Cerebellar nuclear complex (tissue), 1 donor: Measurements from ENCODE around the gene RNF123.

Experiments used
- DNase-seq, 2 experiments: peaks; one replicate each; lab custom pipeline; 2025; lab: John Stamatoyannopoulos, UW

Gene RNF123

DNA sequence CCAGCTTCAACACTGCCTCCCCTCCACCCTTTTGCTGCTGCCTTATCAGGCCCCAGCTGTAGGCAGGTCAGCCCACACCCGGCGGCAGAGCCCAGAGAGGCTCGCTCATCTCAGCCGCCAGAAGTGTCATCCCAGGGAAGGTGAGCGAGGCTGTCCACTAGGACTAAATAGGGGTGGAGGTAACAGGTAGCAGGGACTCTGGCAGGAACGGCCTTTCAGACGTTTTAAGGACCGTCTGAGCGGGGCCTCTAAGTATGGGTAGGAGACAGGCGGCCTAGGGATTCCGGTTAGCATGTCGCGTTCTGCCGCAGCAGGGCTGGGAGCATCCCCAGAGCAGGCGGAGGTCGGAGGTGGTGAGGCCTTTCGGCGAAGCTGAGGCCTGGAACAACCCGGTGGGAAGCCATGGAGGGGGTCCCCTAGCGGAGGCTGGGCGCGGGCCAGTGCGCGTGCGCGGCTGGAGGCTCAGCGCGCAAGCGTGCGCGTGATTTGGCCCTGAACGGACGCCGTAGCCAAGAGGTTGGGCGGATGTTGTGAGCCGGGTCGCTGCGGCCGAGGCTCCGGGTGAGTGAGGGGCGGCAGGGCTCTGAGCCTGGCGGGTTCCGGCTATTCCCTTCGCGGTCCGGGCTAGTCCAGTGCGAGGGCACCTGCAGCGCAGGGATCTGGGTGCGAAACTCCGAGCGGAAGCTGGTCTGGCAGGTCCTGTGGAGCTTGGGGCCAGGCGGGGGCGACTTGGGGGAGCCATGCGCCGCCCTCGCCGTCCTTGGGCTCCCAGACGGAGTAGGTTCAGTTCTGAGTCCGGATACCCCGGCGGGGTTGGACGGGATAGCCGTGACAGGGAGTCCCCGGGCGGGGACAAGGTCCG, at the start of gene RNF123, which contains the start of gene MST1:
Gene RNF123 (plus strand): TSS at position 512 of the 862 bp plus-strand sequence. CDS start 1,609 bp downstream, outside the sequence.
Gene MST1 (minus strand): TSS at position 429 of the 862 bp plus-strand sequence. CDS start 783 bp downstream, outside the sequence.
- DNase-seq: no peak

DNA sequence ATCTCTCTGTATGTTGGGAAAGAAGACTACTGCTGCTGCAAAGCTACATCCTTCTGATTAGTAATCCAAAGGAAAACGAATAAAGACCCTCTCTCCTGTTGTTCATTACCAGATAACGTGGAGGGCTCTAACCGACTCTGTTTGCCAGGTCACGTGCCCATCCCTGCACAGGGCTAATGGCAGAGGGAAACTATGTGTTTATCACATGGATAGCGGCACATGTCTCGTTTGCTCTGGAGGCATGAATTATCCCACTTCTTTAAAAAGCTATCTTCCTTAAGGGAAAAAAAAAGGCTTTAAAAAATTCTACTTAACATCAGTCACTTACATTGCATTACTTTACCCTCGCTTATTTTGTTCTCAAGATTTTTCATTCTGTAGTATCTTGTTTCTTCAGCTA, 48.1 kb upstream of the RNF123 start:
- no peak for DNase-seq

DNA sequence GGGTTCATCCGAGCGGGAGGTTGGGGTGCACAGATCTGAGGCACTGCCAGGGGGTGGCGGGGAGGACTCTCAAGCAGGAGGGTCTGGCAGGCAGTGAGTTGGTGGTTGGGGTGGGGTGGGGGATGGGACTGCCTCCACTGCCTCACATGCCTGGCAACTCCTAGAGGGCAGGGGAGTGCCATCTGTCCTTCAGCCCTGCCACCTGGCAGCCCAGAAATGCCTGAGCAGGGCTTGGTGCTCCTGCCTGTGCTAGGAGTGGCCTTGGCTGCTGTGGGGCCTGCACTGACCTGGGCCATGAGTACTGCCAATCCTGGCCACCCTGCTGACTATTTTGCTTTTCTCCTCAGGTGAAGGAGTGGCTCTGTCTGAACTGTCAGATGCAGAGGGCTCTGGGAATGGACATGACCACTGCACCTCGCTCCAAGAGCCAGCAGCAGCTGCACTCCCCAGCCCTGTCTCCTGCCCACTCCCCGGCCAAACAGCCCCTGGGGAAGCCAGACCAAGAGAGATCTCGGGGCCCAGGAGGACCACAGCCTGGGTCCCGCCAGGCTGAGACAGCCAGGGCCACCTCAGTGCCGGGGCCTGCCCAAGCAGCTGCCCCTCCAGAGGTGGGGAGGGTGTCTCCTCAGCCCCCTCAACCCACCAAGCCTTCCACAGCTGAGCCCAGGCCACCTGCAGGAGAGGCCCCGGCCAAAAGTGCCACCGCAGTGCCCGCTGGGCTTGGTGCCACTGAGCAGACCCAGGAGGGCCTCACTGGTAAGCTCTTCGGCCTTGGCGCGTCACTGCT, 47.2 kb upstream of the RNF123 start:
- peak; percentile 85 to 87 for DNase-seq

DNA sequence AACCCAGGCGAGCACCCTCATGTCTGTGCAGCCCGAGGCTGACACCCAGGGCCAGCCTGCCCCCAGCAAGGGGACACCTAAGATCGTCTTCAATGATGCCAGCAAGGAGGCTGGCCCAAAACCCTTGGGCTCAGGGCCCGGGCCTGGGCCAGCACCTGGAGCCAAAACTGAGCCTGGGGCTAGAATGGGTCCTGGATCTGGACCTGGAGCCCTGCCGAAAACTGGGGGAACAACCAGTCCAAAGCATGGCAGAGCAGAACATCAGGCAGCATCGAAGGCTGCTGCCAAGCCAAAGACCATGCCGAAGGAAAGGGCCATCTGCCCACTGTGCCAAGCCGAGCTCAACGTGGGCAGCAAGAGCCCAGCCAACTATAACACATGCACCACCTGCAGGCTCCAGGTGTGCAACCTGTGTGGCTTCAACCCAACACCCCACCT, 46.6 kb upstream of the RNF123 start:
- DNase-seq: no peak

DNA sequence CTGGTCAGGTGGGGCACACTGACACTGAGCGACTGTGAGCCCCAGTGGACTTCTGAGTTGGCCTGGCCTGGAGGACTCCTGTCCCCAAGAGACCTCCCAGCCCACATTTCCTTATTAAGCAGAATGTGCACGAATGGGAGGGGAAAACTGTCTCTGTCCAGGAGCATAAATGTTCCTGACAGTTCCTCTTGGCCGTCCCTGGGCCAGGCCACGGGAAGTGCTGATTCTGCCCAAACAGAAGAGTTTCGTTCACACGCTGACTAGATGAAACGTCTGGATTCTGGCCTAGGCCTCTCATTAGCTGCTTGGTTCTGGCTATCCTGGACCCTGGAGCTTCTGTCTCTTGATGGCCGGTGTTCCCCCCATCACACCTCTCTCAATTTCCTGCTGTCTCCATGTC, 44.7 kb upstream of the RNF123 start:
- no peak for DNase-seq

DNA sequence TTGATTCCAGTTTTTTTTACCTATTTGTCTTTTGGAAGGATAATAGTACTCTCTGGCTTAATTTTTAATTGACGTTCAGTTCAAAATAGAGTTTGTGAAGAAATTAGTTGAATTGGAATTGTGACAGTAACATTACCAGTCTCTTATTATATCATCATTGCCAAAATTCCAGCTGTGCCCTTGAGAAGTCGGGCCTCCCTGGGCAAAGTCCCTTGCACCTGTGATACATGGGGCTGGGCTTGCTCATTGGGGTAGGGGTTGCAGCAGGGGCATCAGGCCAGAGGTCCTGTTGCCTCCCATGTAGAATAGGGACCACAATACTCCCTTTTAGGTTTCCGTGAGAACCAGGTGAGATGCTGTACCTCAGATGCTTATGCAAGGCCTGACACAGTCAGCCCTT, 43.1 kb upstream of the RNF123 start:
- no peak for DNase-seq

DNA sequence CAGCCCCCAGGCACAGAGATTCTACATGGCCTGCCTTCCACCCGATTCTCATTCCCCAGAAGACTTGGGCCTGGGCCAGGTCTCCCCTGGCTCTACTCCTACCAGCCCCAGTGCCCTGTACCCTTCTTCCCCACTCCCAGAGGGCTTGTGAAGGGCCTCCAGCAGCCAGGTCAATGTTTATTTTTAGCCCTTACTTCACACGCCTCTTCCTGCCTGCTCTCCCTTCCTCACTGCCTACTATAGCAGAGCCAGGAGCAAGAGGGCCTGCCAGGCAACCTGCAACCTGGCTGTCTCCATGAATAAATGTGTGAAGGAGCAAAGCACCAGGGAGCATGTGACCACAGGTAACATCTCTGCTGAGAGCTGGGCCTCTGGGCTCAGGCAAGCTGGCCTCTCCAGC, 41.6 kb upstream of the RNF123 start:
- DNase-seq: peak; percentile 25 to 34

DNA sequence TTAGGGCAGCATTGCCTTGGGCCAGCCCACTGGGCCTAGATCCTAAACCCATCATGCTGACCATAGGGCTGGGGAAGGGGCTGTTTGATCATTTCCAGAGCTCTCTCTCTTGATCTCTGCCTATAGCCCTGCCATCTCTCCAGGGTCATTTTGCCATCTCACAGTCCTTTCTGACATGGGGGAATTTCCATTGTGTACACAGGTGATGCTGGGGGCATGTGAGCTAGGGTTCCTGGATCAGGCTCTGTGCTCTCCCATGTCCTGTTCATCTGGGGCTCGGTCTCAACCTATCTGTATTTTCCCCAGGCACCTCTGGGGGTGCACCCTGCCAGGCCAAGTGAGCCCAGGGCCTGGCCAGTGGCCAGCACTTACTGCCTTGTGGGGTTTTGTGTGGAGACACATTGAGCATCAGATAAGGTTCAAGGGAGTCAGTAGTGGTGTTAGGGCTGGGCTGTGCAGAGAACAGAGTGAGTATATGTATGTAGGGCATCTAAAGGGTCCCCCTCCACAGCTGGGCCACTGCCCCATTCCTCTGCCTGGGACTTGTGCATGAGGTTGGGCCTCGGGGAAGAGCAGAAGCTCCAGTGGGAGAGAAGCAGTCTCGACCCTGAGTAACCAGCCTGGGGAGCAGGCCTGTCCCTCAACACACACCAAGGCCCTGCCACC, 40.9 kb upstream of the RNF123 start:
- DNase-seq: no peak

DNA sequence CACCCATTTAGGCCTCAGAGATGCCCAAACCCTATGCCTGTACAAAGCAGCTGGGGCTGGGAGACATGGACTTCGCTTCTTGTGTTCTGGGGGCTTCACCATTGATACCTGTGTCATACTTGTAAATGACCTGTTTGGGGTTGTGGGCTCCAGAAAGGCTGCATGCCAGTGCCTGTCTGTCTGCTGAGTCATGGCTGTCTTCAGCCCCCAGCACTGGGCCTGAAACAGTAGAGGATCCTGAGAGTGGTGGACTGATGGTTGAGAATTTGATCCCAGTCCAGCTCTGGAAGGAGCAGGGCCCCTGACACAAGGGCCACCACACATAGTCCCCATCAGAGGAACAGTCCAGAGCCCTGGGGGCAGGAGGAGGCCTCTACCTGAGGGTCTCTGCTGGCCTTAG, 39.8 kb upstream of the RNF123 start:
- DNase-seq: no peak

DNA sequence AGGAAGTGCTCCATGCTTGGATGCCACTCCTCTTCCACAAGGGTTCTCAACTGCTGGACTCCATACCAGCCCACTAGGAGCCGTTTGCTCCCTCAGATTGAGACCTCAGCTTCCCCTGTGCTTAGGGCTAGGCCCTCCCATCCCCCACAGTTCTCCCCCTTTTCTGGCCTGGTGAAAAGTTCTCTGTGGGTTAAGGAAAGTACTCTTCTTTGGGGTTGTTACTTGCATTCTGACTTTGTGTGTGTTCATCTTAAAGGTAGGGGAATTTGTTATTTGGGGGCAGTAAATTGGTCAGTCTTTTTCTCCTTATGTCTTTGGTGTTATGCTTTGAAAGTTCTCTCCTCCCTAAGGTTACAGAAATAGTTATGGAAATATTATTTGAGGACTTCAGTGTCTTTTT, 39.2 kb upstream of the RNF123 start:
- no peak for DNase-seq

DNA sequence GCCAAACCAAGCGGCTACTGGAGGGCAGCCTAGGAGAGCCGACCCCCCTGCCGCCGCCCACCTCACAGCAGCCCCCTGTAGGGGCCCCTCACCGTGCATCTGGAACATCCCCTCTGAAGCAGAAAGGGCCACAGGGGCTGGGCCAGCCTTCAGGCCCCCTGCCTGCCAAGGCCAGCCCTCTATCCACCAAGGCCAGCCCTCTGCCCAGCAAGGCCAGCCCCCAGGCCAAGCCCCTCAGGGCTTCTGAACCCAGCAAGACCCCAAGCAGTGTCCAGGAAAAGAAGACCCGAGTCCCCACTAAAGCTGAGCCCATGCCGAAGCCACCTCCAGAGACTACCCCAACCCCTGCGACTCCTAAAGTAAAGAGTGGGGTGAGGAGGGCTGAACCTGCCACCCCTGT, 38.7 kb upstream of the RNF123 start:
- DNase-seq: no peak

DNA sequence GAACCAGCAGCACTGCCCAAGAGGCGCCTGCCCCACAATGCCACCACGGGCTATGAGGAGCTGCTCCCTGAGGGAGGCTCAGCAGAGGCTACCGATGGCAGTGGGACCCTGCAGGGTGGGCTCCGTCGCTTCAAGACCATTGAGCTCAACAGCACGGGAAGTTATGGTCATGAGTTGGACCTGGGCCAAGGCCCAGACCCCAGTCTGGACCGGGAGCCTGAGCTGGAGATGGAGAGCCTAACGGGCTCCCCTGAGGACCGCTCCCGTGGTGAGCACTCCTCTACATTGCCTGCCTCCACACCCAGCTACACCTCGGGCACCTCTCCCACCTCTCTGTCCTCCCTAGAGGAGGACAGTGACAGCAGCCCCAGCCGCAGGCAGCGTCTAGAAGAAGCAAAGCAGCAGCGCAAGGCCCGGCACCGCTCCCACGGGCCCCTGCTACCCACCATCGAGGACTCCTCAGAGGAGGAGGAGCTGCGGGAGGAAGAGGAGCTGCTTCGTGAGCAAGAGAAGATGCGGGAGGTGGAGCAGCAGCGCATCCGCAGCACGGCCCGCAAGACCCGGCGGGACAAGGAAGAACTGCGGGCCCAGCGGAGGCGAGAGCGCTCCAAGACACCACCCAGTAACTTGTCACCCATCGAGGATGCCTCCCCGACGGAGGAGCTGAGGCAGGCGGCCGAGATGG, 37.0 kb upstream of the RNF123 start:
- no peak for DNase-seq

DNA sequence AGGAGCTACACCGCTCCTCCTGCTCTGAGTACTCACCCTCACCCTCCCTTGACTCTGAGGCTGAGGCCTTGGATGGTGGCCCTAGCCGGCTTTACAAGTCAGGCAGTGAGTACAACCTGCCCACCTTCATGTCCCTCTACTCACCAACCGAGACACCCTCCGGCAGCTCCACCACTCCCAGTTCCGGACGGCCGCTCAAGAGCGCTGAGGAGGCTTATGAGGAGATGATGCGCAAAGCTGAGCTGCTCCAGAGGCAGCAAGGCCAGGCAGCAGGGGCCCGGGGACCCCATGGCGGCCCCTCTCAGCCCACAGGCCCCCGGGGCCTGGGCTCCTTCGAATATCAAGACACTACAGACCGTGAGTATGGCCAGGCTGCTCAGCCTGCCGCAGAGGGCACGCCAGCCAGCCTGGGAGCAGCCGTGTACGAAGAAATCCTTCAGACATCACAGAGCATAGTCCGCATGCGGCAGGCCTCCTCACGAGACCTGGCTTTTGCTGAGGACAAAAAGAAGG, 36.4 kb upstream of the RNF123 start:
- DNase-seq: no peak

DNA sequence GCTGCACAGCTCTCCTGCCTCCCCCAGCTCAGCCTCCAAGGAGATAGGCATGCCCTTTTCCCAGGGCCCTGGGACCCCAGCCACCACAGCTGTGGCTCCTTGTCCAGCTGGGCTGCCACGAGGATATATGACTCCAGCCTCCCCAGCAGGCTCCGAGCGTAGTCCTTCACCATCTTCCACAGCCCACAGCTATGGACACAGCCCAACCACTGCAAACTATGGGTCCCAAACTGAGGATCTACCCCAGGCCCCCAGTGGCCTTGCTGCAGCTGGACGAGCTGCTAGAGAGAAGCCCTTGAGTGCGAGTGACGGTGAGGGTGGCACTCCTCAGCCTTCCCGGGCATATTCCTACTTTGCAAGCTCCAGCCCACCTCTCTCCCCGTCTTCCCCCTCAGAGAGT, 35.7 kb upstream of the RNF123 start:
- no peak for DNase-seq

DNA sequence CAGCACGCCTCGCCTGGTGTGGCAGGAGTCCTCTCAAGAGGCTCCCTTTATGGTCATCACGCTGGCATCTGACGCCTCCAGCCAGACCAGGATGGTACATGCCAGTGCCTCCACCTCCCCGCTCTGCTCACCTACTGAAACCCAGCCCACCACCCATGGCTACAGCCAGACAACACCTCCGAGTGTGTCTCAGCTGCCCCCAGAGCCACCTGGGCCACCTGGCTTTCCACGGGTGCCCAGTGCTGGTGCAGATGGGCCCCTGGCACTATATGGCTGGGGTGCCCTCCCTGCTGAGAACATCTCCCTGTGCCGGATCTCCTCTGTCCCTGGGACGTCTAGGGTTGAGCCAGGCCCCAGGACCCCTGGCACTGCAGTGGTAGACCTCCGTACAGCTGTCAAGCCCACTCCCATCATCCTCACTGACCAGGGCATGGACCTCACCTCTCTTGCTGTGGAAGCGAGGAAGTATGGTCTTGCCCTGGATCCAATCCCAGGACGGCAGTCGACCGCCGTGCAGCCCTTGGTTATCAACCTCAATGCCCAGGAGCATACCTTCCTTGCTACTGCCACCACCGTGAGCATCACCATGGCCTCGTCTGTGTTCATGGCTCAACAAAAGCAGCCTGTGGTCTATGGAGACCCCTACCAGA, 35.1 kb upstream of the RNF123 start:
- no peak for DNase-seq

DNA sequence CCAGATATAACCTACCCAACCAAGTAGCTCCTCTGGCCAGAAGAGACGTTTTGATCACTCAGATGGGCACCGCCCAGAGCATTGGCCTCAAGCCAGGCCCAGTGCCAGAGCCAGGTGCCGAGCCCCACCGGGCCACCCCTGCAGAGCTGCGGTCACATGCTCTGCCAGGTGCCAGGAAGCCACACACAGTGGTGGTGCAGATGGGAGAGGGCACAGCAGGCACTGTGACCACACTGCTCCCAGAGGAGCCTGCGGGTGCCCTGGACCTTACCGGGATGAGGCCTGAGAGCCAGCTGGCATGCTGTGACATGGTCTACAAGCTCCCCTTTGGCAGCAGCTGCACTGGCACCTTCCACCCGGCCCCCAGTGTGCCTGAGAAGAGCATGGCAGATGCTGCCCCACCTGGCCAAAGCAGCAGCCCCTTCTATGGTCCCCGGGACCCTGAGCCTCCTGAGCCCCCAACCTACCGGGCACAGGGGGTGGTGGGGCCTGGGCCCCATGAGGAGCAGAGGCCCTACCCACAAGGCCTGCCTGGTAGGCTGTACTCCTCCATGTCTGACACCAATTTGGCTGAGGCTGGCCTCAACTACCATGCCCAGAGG, 34.3 kb upstream of the RNF123 start:
- DNase-seq: no peak

DNA sequence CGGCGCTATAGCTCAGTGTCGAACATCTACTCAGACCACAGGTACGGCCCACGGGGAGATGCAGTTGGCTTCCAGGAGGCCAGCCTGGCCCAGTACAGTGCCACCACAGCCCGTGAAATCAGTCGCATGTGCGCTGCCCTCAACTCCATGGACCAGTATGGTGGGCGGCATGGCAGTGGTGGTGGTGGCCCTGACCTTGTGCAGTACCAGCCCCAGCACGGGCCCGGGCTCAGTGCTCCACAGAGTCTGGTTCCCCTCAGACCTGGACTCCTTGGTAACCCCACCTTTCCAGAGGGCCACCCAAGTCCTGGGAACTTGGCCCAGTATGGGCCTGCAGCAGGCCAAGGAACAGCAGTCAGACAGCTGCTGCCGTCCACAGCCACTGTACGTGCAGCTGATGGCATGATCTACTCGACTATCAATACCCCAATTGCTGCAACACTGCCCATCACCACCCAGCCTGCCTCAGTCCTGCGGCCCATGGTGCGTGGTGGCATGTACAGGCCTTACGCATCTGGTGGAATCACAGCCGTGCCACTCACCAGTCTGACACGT, 33.5 kb upstream of the RNF123 start:
- no peak for DNase-seq

DNA sequence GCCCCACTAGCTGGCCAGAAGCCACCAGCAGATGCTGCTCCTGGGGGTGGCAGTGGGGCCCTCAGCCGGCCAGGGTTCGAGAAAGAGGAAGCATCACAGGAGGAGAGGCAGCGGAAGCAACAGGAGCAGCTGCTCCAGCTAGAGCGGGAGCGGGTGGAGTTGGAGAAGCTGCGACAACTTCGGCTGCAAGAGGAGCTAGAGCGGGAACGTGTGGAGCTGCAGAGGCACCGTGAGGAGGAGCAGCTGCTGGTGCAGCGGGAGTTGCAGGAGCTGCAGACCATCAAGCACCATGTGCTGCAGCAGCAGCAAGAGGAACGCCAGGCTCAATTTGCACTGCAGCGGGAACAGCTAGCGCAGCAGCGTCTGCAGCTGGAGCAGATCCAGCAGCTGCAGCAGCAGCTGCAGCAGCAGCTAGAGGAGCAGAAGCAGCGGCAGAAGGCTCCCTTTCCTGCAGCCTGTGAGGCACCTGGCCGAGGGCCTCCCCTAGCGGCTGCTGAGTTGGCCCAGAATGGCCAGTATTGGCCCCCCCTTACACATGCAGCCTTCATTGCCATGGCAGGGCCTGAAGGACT, 32.7 kb upstream of the RNF123 start:
- no peak for DNase-seq

DNA sequence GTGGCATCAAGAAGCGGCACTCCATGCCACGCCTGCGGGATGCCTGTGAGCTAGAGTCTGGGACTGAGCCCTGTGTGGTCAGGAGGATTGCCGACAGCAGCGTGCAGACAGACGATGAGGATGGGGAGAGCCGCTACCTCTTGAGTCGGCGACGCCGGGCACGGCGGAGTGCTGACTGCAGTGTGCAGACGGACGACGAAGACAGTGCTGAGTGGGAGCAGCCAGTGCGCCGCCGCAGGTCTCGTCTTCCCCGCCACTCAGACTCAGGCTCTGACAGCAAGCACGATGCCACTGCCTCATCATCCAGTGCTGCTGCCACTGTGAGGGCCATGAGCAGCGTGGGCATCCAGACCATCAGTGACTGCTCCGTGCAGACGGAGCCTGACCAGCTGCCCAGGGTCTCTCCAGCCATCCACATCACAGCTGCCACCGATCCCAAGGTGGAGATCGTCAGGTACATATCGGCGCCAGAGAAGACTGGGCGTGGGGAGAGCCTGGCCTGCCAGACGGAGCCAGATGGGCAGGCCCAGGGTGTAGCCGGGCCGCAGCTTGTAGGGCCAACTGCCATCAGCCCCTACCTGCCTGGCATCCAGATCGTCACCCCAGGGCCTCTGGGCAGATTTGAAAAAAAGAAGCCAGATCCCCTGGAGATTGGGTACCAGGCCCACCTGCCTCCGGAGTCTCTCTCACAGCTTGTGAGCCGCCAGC, 32.0 kb upstream of the RNF123 start:
- peak in 1 of 2 experiments; percentile 38 for DNase-seq
